Activated B cell treated with CpG ODN at 0.5 μM for 24 hours (primary cell): ENCODE results near the gene ACTRT2. TPM values are rescaled to one million over a fixed set of nuclear protein-coding genes. Genes with fewer than 3 reads are reported as not detected.

Experiments
- ATAC-seq: fragments of 200-7000 bp; cut with Tn5 transposase; one replicate; pipeline ENCODE4 v1.10.0; 2021; ENCODE audit warnings: low read depth, mild to moderate bottlenecking, moderate library complexity
- CTCF ChIA-PET: fragments of 350-600 bp; sonication (Branson Sonifier 250); formaldehyde crosslinking; loops from one replicate; lab custom pipeline; 2021; ENCODE audit warnings: antibody characterized with exemption; lab: Charles Lee
- POLR2A ChIA-PET: fragments of 350-600 bp; sonication (Branson Sonifier 250); formaldehyde crosslinking; loops from one replicate; lab custom pipeline; 2021; ENCODE audit warnings: antibody characterized with exemption; lab: Charles Lee
- DNase-seq: peaks from one replicate; pipeline ENCODE4 v3.0.0; 2022
- H3K27ac Mint-ChIP-seq: one replicate; pipeline ENCODE4 v1.8.0; 2020; ENCODE audit warnings: mixed read lengths
- H3K27me3 Mint-ChIP-seq: one replicate; pipeline ENCODE4 v1.8.0; 2021; ENCODE audit warnings: mixed read lengths
- H3K36me3 Mint-ChIP-seq: one replicate; pipeline ENCODE4 v1.8.0; 2021; ENCODE audit warnings: low read depth, mixed read lengths
- H3K4me1 Mint-ChIP-seq: one replicate; pipeline ENCODE4 v1.8.0; 2021; ENCODE audit warnings: mixed read lengths
- H3K4me3 Mint-ChIP-seq: one replicate; pipeline ENCODE4 v1.8.0; 2020; ENCODE audit warnings: mild to moderate bottlenecking, mixed read lengths
- H3K9me3 Mint-ChIP-seq: one replicate; pipeline ENCODE4 v1.8.0; 2020; ENCODE audit warnings: mixed read lengths
- CTCF ChIP-seq: fragments of 200-600 bp; IDR thresholded peaks from one replicate; pipeline ENCODE4 v1.8.0; 2022; ENCODE audit warnings: antibody characterized with exemption, mild to moderate bottlenecking
- intact Hi-C: fragments of 100-400 bp; cut with micrococcal nuclease; formaldehyde crosslinking; loops from one replicate; pipeline ENCODE4 v1.15.1; 2024
- total RNA-seq: library from RNA; stranded (reverse); gene quantifications from 2 replicates; pipeline ENCODE4 v1.2.3, GENCODE V29; 2022

ACTRT2 gene
- total RNA-seq, 1 donor from 2014 or later: not detected

GRCh38 chr1:3027611-3028371 is 6.5 kb downstream of the ACTRT2 start:
- no peak overlapping the region for H3K4me3 Mint-ChIP-seq
- CTCF ChIA-PET: no interaction called here
- ATAC-seq: no peak
- no peaks in the 10 kb centered on the region for H3K36me3 Mint-ChIP-seq
- POLR2A ChIA-PET: interaction anchor here (0.6 kb wide), 1 partner anchor 21 kb away, joined by 3 read pairs; no protein-coding TSS in a partner anchor
- H3K9me3 Mint-ChIP-seq: no peaks in the 10 kb centered on the region
- no peak for TF ChIP-seq CTCF
- H3K4me1 Mint-ChIP-seq: no peaks in the 10 kb centered on the region
- peak; percentile 6 for DNase-seq
- H3K27ac Mint-ChIP-seq: no peak overlapping the region
- intact Hi-C loops: no loop called here
- no peaks in the 10 kb centered on the region for H3K27me3 Mint-ChIP-seq

GRCh38 chr1:3028531-3029282 is 7.4 kb downstream of the ACTRT2 start:
- Mint-ChIP-seq H3K4me3 (no peak overlapping the region), H3K9me3 (no peaks in the 10 kb centered on the region), H3K4me1 (no peaks in the 10 kb centered on the region), H3K36me3 (no peaks in the 10 kb centered on the region), H3K27me3 (no peaks in the 10 kb centered on the region), H3K27ac (no peak overlapping the region)
- ChIA-PET CTCF (no interaction called here), POLR2A (interaction anchor here (0.5 kb wide), 1 partner anchor 910 kb away, joined by 6 read pairs; no protein-coding TSS in a partner anchor)
- no peak for ATAC-seq
- peak; percentile 10 for DNase-seq
- TF ChIP-seq CTCF: no peak
- intact Hi-C loops: no loop called here

- ChIA-PET CTCF (no interaction called here), POLR2A (interaction anchor here (0.5 kb wide), 1 partner anchor 911 kb away, joined by 6 read pairs; no protein-coding TSS in a partner anchor)
- Mint-ChIP-seq H3K9me3 (no peaks in the 10 kb centered on the region), H3K27me3 (no peaks in the 10 kb centered on the region), H3K36me3 (no peaks in the 10 kb centered on the region), H3K4me3 (no peak overlapping the region), H3K27ac (no peak overlapping the region), H3K4me1 (no peaks in the 10 kb centered on the region)
- intact Hi-C loops: no loop called here
- ATAC-seq (no peak), DNase-seq (peak; percentile 5)
- no peak for TF ChIP-seq CTCF
Observed at GRCh38 chr1:3029481-3029961, 8.3 kb downstream of the ACTRT2 start.

GRCh38 chr1:3029991-3030662 is 8.9 kb downstream of the ACTRT2 start:
- Mint-ChIP-seq H3K36me3 (no peaks in the 10 kb centered on the region), H3K27me3 (no peaks in the 10 kb centered on the region), H3K9me3 (no peaks in the 10 kb centered on the region), H3K4me3 (no peak overlapping the region), H3K4me1 (no peaks in the 10 kb centered on the region), H3K27ac (no peak overlapping the region)
- no peak for TF ChIP-seq CTCF
- peak; percentile 12 for DNase-seq
- POLR2A ChIA-PET: no interaction called here
- intact Hi-C loops: no loop called here
- CTCF ChIA-PET: no interaction called here
- ATAC-seq: no peak
